GM18508 (cell line): ENCODE measurements around the gene SPON2.

Experiments
- ATAC-seq: cut with Tn5 transposase; IDR thresholded peaks from one replicate; pipeline ENCODE4 v1.9.1; 2021; ENCODE audit warnings: moderate number of reproducible peaks; ENCODE audit not compliant: insufficient read depth, unreplicated experiment

SPON2 gene

GRCh38 chr4:1172228-1172851 lies at the start of gene SPON2:
Gene SPON2, minus strand, starts transcription at chr4:1172583.
- no peak for ATAC-seq

- ATAC-seq = no peak
Observed at GRCh38 chr4:1221155-1221870, 48.9 kb upstream of the SPON2 start.

GRCh38 chr4:1220566-1220965 lies 48.2 kb upstream of the SPON2 start:
- no peak for ATAC-seq

- no peak for ATAC-seq
Observed at GRCh38 chr4:1219566-1219950, 47.2 kb upstream of the SPON2 start.

- peak; percentile 49 for ATAC-seq
Observed at GRCh38 chr4:1218634-1219565, 46.5 kb upstream of the SPON2 start.

- no peak for ATAC-seq
Observed at GRCh38 chr4:1217366-1217765, 45.0 kb upstream of the SPON2 start.

GRCh38 chr4:1216869-1217294 lies 44.5 kb upstream of the SPON2 start:
- no peak for ATAC-seq

GRCh38 chr4:1216076-1216614 lies 43.8 kb upstream of the SPON2 start:
- ATAC-seq = no peak

- ATAC-seq = no peak
Observed at GRCh38 chr4:1215141-1216075, 43.0 kb upstream of the SPON2 start.

GRCh38 chr4:1214101-1215095 lies 42.0 kb upstream of the SPON2 start:
- no peak for ATAC-seq

GRCh38 chr4:1213336-1213995 lies 41.1 kb upstream of the SPON2 start:
- no peak for ATAC-seq

GRCh38 chr4:1212546-1213335 lies 40.4 kb upstream of the SPON2 start:
- no peak for ATAC-seq

- no peak for ATAC-seq
Observed at GRCh38 chr4:1211891-1212545, 39.6 kb upstream of the SPON2 start.

- ATAC-seq = no peak
Observed at GRCh38 chr4:1211371-1211770, 39.0 kb upstream of the SPON2 start.

- ATAC-seq = no peak
Observed at GRCh38 chr4:1210971-1211370, 38.6 kb upstream of the SPON2 start.

GRCh38 chr4:1210241-1210841 lies 38.0 kb upstream of the SPON2 start:
- no peak for ATAC-seq
